ENCODE data around the gene EPS8L1. TPM values are rescaled to one million over a fixed set of nuclear protein-coding genes. Genes with fewer than 3 reads are reported as not detected.

The EPS8L1 gene
- total RNA-seq, 1 experiment from 2014 or later = 62.1 TPM

GRCh38 chr19:55116232-55116858 is 40.7 kb downstream of the EPS8L1 start (continued):
- TF ChIP-seq, protein P1, sequence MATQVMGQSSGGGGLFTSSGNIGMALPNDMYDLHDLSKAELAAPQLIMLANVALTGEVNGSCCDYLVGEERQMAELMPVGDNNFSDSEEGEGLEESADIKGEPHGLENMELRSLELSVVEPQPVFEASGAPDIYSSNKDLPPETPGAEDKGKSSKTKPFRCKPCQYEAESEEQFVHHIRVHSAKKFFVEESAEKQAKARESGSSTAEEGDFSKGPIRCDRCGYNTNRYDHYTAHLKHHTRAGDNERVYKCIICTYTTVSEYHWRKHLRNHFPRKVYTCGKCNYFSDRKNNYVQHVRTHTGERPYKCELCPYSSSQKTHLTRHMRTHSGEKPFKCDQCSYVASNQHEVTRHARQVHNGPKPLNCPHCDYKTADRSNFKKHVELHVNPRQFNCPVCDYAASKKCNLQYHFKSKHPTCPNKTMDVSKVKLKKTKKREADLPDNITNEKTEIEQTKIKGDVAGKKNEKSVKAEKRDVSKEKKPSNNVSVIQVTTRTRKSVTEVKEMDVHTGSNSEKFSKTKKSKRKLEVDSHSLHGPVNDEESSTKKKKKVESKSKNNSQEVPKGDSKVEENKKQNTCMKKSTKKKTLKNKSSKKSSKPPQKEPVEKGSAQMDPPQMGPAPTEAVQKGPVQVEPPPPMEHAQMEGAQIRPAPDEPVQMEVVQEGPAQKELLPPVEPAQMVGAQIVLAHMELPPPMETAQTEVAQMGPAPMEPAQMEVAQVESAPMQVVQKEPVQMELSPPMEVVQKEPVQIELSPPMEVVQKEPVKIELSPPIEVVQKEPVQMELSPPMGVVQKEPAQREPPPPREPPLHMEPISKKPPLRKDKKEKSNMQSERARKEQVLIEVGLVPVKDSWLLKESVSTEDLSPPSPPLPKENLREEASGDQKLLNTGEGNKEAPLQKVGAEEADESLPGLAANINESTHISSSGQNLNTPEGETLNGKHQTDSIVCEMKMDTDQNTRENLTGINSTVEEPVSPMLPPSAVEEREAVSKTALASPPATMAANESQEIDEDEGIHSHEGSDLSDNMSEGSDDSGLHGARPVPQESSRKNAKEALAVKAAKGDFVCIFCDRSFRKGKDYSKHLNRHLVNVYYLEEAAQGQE (IDR thresholded peaks at IDR 0.05; ENCODE audit: low read depth) = no peak
- no peak for TF ChIP-seq EZH2 (IDR thresholded peaks at IDR 0.05)

- ChIA-PET CTCF (interaction anchor here (1.0 to 1.4 kb wide), 4 partner anchors 24 to 301 kb away, joined by 3 to 9 read pairs (median 4); partner anchors contain the start of gene DNAAF3), POLR2A (interaction anchor here (0.6 to 2.1 kb wide), 4 partner anchors 28 to 537 kb away, joined by 3 to 10 read pairs (median 6); partner anchors contain the start of gene U2AF2), RAD21 (ENCODE audit: low non-redundant PET in 1 of 2, low total read pairs in 2 of 2, uncharacterized antibody in 2 of 2, unreplicated experiment in 2 of 2) (no interaction called here)
- ATAC-seq (peak; percentile 26), DNase-seq (ENCODE audit: low read depth, low spot score) (no peak)
- Histone ChIP-seq H3K4me2 (ENCODE audit: low read length) (peak within 1 kb of the TSS; percentile 87), H3K4me3 (replicated peaks in 1 of 2; ENCODE audit: low read depth in 1 of 2, low read length in 2 of 2) (peak within 1 kb of the TSS; percentile 84 to 99), H4K20me1 (ENCODE audit: insufficient read depth) (no peaks in the 10 kb centered on the region), H3K9me2 (ENCODE audit: insufficient read depth) (no peaks in the 10 kb centered on the region), H3K9me3 (ENCODE audit: control insufficient read depth in 1 of 2, insufficient read depth in 1 of 2, low read depth in 1 of 2, low read length in 2 of 2) (no peaks in the 10 kb centered on the region), H3K9ac (ENCODE audit: low read length) (peak within 1 kb of the TSS; percentile 95), H3K79me2 (ENCODE audit: insufficient read depth, low read length) (peaks cover 51% of the 10 kb centered on the region), H3K4me1 (ENCODE audit: control insufficient read depth in 1 of 2, insufficient read depth in 2 of 2, low read length in 2 of 2) (peaks cover 12 to 27% of the 10 kb centered on the region in 2 experiments), H2AFZ (ENCODE audit: low read depth, low read length, poor library complexity, severe bottlenecking) (no peak within 1 kb of the TSS), H3K27me3 (ENCODE audit: insufficient read depth, low read length) (no peaks in the 10 kb centered on the region), H3K27ac (ENCODE audit: low read depth, low read length) (peak within 1 kb of the TSS; percentile 90), H3K36me3 (ENCODE audit: control insufficient read depth in 1 of 2, insufficient read depth in 2 of 2, low read length in 2 of 2) (no peaks in the 10 kb centered on the region; a peak in 2 of 4 replicates)
- intact Hi-C loops (cut with micrococcal nuclease) = loop anchor here (2.0 kb wide), 1 partner anchor 36 kb away; no protein-coding TSS in a partner anchor
- no TSS peak for BruUV-seq (replicated peaks)
- no peak for TF ChIP-seq EZH2 (IDR thresholded peaks at IDR 0.05)
- no peak for TF ChIP-seq EGR1 (IDR thresholded peaks at IDR 0.05; ENCODE audit: low read depth)
- TF ChIP-seq RAD21 (IDR thresholded peaks at IDR 0.05; ENCODE audit: low read depth) = no peak
- no peak for TF ChIP-seq YY1 (IDR thresholded peaks at IDR 0.05; ENCODE audit: extremely low read depth, insufficient replicate concordance, low read depth, low read length)
- TF ChIP-seq, protein P2, sequence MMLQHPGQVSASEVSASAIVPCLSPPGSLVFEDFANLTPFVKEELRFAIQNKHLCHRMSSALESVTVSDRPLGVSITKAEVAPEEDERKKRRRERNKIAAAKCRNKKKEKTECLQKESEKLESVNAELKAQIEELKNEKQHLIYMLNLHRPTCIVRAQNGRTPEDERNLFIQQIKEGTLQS (IDR thresholded peaks at IDR 0.05) = no peak
- TF ChIP-seq TCF7L2 (IDR thresholded peaks at IDR 0.05; ENCODE audit: borderline replicate concordance, extremely low read depth, insufficient read depth, insufficient read length) = no peak
- no peak; the same call in 1 of the 2 replicates for TF ChIP-seq POLR2AphosphoS5 (IDR thresholded peaks at IDR 0.05; ENCODE audit: low read depth, low read length)
- TF ChIP-seq EZH2phosphoT487 (IDR thresholded peaks at IDR 0.05; ENCODE audit: borderline replicate concordance) = no peak
- TF ChIP-seq, protein P3, sequence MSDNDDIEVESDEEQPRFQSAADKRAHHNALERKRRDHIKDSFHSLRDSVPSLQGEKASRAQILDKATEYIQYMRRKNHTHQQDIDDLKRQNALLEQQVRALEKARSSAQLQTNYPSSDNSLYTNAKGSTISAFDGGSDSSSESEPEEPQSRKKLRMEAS (IDR thresholded peaks at IDR 0.05) = no peak
- TF ChIP-seq ELF1 (IDR thresholded peaks at IDR 0.05; ENCODE audit: borderline replicate concordance, low read depth) = no peak
- TF ChIP-seq, protein P4, sequence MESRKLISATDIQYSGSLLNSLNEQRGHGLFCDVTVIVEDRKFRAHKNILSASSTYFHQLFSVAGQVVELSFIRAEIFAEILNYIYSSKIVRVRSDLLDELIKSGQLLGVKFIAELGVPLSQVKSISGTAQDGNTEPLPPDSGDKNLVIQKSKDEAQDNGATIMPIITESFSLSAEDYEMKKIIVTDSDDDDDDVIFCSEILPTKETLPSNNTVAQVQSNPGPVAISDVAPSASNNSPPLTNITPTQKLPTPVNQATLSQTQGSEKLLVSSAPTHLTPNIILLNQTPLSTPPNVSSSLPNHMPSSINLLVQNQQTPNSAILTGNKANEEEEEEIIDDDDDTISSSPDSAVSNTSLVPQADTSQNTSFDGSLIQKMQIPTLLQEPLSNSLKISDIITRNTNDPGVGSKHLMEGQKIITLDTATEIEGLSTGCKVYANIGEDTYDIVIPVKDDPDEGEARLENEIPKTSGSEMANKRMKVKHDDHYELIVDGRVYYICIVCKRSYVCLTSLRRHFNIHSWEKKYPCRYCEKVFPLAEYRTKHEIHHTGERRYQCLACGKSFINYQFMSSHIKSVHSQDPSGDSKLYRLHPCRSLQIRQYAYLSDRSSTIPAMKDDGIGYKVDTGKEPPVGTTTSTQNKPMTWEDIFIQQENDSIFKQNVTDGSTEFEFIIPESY (IDR thresholded peaks at IDR 0.05; ENCODE audit: extremely low read depth, insufficient replicate concordance, low read length) = no peak
- TF ChIP-seq POLR2A (IDR thresholded peaks at IDR 0.05; ENCODE audit: borderline replicate concordance, extremely low read depth, insufficient read depth, insufficient read length) = no peak
- no peak for TF ChIP-seq ZFX (IDR thresholded peaks at IDR 0.05)
These were observed 41.4 kb downstream of the EPS8L1 start, which contains the start of gene PPP1R12C for GRCh38 chr19:55116859-55117662. Gene PPP1R12C (minus strand): TSS chr19:55117637. CDS start chr19:55117543, 94 bp downstream.

Data from HCT116 (cell line).